Ascending aorta (tissue), 2 donors: ENCODE data around the gene EFEMP2. TPM values are rescaled to one million over a fixed set of nuclear protein-coding genes. Genes with fewer than 3 reads are reported as not detected.
"Not testable (repeated sequence)": the region's sequence is repeated elsewhere in the genome, so short reads cannot be mapped to it uniquely, and the experiment has no call there.

Experiments used
- DNase-seq, 2 donors: peaks; one replicate each; pipeline ENCODE4 v3.0.0-alpha.2; 2019; ENCODE audit warnings: low spot score in 2 of 2
- H3K27ac ChIP-seq, 2 donors: fragments of 200-600 bp; sonication (generic); one replicate each; pipeline ENCODE4 v1.5.1; 2016 to 2017; ENCODE audit warnings: mild to moderate bottlenecking in 1 of 2
- H3K27me3 ChIP-seq: fragments of 200-600 bp; sonication (generic); one replicate; pipeline ENCODE4 v1.5.1; 2017
- H3K36me3 ChIP-seq, 2 donors: fragments of 200-600 bp; sonication (generic); one replicate each; pipeline ENCODE4 v1.5.1; 2016
- H3K4me1 ChIP-seq, 2 donors: fragments of 200-600 bp; sonication (generic); one replicate each; pipeline ENCODE4 v1.5.1; 2016 to 2017; ENCODE audit warnings: mild to moderate bottlenecking in 1 of 2
- H3K4me3 ChIP-seq, 2 donors: fragments of 200-600 bp; sonication (generic); one replicate each; pipeline ENCODE4 v1.5.1; 2016 to 2017; ENCODE audit warnings: mild to moderate bottlenecking in 1 of 2
- H3K9me3 ChIP-seq, 2 donors: fragments of 200-600 bp; sonication (generic); one replicate each; pipeline ENCODE4 v1.5.1; 2016
- intact Hi-C: fragments of 100-400 bp; cut with DNase I; formaldehyde crosslinking; loops from one replicate; pipeline ENCODE4 v1.15.1; 2023
- total RNA-seq: library from RNA; depleted of rRNA; stranded (reverse); fragments of >200 nt; gene quantifications from one replicate; pipeline ENCODE4 v1.1.0, GENCODE V29; 2016
- TF ChIP-seq, protein P1 (sequence below), 3 experiments: fragments of 200-600 bp in 2 of 3; fragments of 450-650 bp in 1 of 3; sonication (generic) in 2 of 3; IDR thresholded peaks; one replicate each; pipeline ENCODE4 v1.5.1; 2016 to 2019; ENCODE audit warnings: antibody characterized with exemption in 3 of 3, mild to moderate bottlenecking in 1 of 3, moderate library complexity in 1 of 3

EFEMP2 gene
- total RNA-seq, 1 donor from 2014 or later, result 92.8 TPM

GRCh38 chr11:65851811-65852507, 20.6 kb downstream of the EFEMP2 start:
- H3K27ac ChIP-seq, result no peak overlapping the region
- TF ChIP-seq, protein P1, sequence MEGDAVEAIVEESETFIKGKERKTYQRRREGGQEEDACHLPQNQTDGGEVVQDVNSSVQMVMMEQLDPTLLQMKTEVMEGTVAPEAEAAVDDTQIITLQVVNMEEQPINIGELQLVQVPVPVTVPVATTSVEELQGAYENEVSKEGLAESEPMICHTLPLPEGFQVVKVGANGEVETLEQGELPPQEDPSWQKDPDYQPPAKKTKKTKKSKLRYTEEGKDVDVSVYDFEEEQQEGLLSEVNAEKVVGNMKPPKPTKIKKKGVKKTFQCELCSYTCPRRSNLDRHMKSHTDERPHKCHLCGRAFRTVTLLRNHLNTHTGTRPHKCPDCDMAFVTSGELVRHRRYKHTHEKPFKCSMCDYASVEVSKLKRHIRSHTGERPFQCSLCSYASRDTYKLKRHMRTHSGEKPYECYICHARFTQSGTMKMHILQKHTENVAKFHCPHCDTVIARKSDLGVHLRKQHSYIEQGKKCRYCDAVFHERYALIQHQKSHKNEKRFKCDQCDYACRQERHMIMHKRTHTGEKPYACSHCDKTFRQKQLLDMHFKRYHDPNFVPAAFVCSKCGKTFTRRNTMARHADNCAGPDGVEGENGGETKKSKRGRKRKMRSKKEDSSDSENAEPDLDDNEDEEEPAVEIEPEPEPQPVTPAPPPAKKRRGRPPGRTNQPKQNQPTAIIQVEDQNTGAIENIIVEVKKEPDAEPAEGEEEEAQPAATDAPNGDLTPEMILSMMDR (IDR thresholded peaks at IDR 0.05), result no peak
- H3K4me3 ChIP-seq, result no peak overlapping the region
- peaks cover 7 to 16% of the 10 kb centered on the region in 2 donors for H3K4me1 ChIP-seq
- no peaks in the 10 kb centered on the region for H3K27me3 ChIP-seq
- peaks cover 50 to 55% of the 10 kb centered on the region in 2 donors for H3K36me3 ChIP-seq
- no peak for DNase-seq
- intact Hi-C loops, result loop anchor here (10.0 kb wide), 1 partner anchor 413 kb away; the partner anchor contains the start of gene RAB1B
- no peaks in the 10 kb centered on the region for H3K9me3 ChIP-seq

GRCh38 chr11:65851083-65851579, 21.5 kb downstream of the EFEMP2 start:
- H3K4me3 ChIP-seq, result no peak overlapping the region
- no peak overlapping the region for H3K27ac ChIP-seq
- intact Hi-C loops, result loop anchor here (10.0 kb wide), 1 partner anchor 414 kb away; the partner anchor contains the start of gene RAB1B
- H3K4me1 ChIP-seq, result peaks cover 2 to 11% of the 10 kb centered on the region in 2 donors
- peaks cover 50 to 54% of the 10 kb centered on the region in 2 donors for H3K36me3 ChIP-seq
- TF ChIP-seq, protein P1 (IDR thresholded peaks at IDR 0.05), result no peak
- H3K9me3 ChIP-seq, result no peaks in the 10 kb centered on the region
- H3K27me3 ChIP-seq, result no peaks in the 10 kb centered on the region
- no peak for DNase-seq

DNA sequence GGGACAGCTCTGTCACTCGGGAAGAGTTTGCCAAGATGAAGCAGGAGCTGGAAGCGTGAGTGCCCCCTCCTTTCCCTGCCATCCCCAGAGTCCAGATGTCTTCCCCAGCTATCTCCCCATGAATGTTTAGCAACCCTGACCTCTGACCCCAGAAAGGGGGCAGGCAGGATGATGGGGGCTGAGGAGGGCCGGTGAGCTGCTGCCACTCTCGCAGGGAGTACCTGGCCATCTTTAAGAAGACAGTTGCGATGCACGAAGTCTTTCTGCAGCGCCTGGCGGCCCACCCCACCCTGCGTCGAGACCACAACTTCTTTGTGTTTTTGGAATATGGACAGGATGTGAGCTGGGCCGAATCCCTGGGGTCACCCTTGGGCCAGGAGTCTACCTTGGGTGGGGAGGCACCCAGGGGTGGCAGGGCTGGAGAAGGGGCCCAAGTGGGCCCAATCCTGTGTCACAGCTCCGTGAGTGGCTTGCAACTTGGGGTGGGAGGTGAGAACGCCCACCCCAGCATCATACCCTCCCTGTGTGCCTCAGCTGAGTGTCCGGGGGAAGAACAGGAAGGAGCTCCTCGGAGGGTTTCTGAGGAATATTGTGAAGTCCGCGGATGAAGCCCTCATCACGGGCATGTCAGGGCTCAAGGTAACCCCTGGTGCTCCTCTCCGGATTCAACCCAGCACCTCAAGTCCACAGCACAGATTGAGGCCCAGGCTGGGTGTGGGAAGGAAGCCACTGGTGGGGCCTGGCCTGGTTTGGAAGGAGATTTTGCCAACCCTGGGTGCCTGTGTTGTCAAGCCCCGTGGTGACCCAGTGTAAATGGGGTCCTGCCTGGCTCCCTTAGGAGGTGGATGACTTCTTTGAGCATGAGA, 22.1 kb downstream of the EFEMP2 start:
- no peaks in the 10 kb centered on the region for H3K9me3 ChIP-seq
- no peak overlapping the region for H3K4me3 ChIP-seq
- H3K27me3 ChIP-seq, result no peaks in the 10 kb centered on the region
- DNase-seq, result peak in 1 of 2 donors; percentile 57
- H3K4me1 ChIP-seq, result peaks cover 0 to 4% of the 10 kb centered on the region in 2 donors
- peaks cover 43 to 47% of the 10 kb centered on the region in 2 donors for H3K36me3 ChIP-seq
- TF ChIP-seq, protein P1 (IDR thresholded peaks at IDR 0.05), result no peak
- no peak overlapping the region for H3K27ac ChIP-seq
- intact Hi-C loops, result loop anchor here (10.0 kb wide), 1 partner anchor 414 kb away; the partner anchor contains the start of gene RAB1B

DNA sequence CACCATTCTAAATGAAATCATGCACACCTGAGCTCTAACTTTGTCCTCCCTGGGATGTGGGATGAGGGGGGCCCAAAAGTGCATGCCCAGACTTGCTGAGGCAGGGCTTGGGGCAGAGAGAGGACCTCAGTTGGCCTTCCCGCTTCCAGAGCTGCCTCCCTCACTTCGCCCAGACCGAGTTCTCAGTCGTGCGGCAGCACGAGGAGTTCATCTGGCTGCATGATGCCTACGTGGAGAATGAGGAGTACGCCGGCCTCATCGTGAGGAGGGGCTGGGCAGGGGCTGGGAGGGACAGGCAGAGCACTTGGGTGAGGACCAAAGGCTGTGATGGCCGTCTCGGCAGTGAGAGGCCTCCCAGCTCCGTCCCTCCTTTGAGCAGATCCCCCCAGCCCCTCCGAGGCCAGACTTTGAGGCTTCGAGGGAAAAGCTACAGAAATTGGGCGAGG, 22.8 kb downstream of the EFEMP2 start:
- intact Hi-C loops, result loop anchor here (10.0 kb wide), 1 partner anchor 415 kb away; the partner anchor contains the start of gene RAB1B
- H3K36me3 ChIP-seq, result peaks cover 37 to 41% of the 10 kb centered on the region in 2 donors
- peak in 1 of 2 donors; percentile 57 for DNase-seq
- H3K27me3 ChIP-seq, result no peaks in the 10 kb centered on the region
- TF ChIP-seq, protein P1 (IDR thresholded peaks at IDR 0.05), result no peak
- no peak overlapping the region for H3K27ac ChIP-seq
- no peaks in the 10 kb centered on the region for H3K9me3 ChIP-seq
- no peak overlapping the region for H3K4me3 ChIP-seq
- H3K4me1 ChIP-seq, result no peaks in the 10 kb centered on the region

GRCh38 chr11:65849366-65849765, 23.2 kb downstream of the EFEMP2 start:
- TF ChIP-seq, protein P1 (IDR thresholded peaks at IDR 0.05), result no peak
- intact Hi-C loops, result no loop called here
- no peaks in the 10 kb centered on the region for H3K27me3 ChIP-seq
- H3K9me3 ChIP-seq, result no peaks in the 10 kb centered on the region
- no peak overlapping the region for H3K4me3 ChIP-seq
- H3K4me1 ChIP-seq, result no peaks in the 10 kb centered on the region
- H3K27ac ChIP-seq, result no peak overlapping the region
- H3K36me3 ChIP-seq, result peaks cover 32 to 37% of the 10 kb centered on the region in 2 donors
- DNase-seq, result no peak

- H3K9me3 ChIP-seq, intact Hi-C loops, H3K27me3 ChIP-seq, H3K4me3 ChIP-seq, H3K27ac ChIP-seq, DNase-seq, H3K4me1 ChIP-seq: not testable (repeated sequence)
- peaks cover 26 to 30% of the 10 kb centered on the region in 2 donors for H3K36me3 ChIP-seq
These were observed 23.9 kb downstream of the EFEMP2 start for GRCh38 chr11:65848693-65849092.
